ENCODE results near the gene CCDC6.
"Not testable (repeated sequence)": the region's sequence is repeated elsewhere in the genome, so short reads cannot be mapped to it uniquely, and the experiment has no call there.

Gene CCDC6

GRCh38 chr10:59880971-59881510 is 25.3 kb downstream of the CCDC6 start:
- no peak for DNase-seq (ENCODE audit: low read depth, low spot score)

DNA sequence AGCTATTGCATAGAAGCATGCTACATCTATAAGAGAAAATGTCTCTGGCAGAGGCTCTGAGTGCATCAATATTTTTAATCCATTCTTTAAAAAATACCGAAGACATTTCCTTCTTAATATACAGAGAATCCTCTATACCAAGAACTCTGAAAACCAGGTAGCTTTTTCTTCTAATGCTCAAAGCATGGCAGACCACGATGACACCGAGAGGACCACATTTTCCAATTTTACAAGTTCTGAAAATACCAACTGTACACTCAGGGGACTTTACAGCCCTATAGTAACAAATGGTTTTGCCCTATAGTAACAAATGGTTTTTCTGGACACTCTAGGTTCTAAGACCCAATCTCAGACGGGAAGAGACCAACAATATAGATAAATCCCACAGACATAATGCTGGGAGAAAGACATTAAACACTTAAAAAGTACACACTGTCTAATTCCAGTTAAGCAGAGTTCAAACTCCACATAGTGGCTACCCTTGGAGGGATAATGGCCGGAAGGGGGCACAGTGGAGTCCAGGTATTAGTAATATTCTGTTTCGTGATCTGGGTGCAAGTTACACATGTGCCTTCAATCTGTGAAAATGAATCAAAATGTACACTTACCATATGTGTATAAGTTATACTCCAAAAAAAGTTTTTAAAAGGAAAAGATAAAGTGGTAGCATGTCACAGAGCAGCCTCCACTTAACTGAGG is 26.2 kb downstream of the CCDC6 start:
- DNase-seq (ENCODE audit: low read depth, low spot score), result no peak

GRCh38 chr10:59879363-59879913 is 26.9 kb downstream of the CCDC6 start:
- DNase-seq (ENCODE audit: low read depth, low spot score), result no peak

DNA sequence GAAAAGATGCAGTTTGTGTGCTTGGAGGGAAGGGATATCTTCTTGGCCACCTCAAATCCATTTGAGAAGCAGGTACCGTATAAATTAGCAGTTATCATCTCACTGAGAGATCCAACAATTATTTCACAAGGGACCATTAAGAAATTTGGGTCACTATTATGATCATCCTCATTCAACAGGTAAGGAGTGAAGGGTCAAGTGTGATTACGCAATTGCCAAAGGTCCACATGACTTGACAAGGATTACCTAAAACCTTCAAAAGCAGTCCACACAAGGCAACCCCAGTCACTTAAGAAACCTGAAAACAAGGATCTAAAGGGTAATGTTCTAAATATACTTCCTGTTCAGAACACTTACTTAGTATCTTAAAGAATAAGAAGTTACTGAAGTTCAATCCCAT is 27.4 kb downstream of the CCDC6 start:
- no peak for DNase-seq (ENCODE audit: low read depth, low spot score)

DNA sequence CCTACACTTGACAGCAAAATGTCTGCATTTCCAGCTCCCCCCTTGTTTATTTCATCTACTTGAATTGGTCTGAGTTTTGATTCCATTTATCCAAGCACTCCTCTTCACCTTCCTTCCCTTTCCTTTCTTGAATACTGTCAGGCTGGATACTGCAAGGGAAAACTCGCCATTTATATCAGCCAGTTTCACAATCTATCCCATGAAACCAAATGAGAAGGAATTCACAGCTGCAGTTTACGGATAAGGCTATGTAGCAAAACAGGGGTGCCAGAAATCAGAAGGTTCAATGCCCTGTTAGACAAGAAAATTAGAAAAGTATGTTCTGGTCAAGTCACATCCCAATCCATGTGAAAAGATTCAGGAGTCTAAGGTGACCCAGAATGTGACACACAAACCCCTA is 28.1 kb downstream of the CCDC6 start:
- DNase-seq (ENCODE audit: low read depth, low spot score), result no peak

DNA sequence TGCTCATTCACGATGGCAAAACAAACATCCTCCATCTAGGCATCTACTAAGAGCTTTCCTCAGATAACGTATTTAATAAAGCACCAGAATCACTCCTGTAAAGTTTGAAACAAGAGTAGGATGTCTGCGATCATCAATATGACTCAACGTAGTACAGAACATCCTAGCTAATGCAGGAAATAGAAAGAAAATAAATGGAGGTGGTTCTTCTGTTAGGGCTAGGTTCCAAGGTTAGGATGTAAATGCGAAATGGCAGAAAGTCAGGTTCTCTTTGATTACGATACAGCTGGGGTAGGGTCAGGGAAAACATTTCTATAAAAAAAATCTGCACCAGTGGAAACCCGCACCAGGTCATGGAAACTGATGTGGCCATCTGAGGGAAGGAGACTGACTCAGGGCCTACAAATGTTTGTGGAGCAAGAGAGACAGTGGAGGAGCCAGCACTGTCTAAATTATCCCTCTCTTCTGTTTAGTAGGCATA is 29.1 kb downstream of the CCDC6 start:
- peak; percentile 42 for DNase-seq (ENCODE audit: low read depth, low spot score)

GRCh38 chr10:59876695-59877094 is 29.7 kb downstream of the CCDC6 start:
- no peak for DNase-seq (ENCODE audit: low read depth, low spot score)

GRCh38 chr10:59876208-59876607 is 30.1 kb downstream of the CCDC6 start:
- DNase-seq (ENCODE audit: low read depth, low spot score), result not testable (repeated sequence)

- no peak for DNase-seq (ENCODE audit: low read depth, low spot score)
Measured at GRCh38 chr10:59873896-59874295, 32.5 kb downstream of the CCDC6 start.

GRCh38 chr10:59872892-59873463 is 33.4 kb downstream of the CCDC6 start:
- DNase-seq (ENCODE audit: low read depth, low spot score), result peak; percentile 88

DNA sequence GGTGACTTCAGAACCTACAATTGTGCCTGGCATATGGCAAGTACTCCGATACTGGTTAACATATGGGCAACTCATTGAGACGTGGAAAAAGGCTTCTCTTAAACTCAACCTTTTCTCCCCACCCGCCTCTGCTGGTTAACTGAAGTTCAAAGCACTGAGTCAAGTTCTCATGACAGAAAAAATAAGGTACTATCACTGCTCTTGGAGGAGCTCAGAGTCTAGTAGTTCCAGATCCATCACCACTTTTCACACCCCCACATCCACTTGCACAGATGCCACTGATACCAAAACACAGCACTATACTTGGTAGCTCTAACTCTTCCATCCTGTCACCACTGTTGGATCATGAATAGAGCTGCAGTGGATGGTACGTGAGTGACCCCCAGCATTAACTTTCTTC is 36.2 kb downstream of the CCDC6 start:
- DNase-seq (ENCODE audit: low read depth, low spot score), result no peak

DNA sequence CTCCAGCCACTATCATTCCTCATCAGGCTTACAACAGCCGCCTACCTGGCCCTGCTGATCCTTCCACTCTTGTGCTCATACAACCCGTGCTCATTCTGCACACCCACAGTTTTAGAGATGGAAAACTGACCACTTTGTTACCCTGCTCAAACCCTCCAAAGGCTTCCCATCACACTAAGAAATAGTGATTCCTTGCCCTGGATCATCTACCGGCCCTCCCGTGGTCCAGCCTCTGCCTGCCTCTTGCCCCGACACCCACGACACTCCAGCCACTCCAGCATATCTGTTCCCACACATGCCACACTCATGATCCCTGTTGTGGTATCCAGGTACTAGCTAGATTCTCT is 36.8 kb downstream of the CCDC6 start:
- no peak for DNase-seq (ENCODE audit: low read depth, low spot score)

DNA sequence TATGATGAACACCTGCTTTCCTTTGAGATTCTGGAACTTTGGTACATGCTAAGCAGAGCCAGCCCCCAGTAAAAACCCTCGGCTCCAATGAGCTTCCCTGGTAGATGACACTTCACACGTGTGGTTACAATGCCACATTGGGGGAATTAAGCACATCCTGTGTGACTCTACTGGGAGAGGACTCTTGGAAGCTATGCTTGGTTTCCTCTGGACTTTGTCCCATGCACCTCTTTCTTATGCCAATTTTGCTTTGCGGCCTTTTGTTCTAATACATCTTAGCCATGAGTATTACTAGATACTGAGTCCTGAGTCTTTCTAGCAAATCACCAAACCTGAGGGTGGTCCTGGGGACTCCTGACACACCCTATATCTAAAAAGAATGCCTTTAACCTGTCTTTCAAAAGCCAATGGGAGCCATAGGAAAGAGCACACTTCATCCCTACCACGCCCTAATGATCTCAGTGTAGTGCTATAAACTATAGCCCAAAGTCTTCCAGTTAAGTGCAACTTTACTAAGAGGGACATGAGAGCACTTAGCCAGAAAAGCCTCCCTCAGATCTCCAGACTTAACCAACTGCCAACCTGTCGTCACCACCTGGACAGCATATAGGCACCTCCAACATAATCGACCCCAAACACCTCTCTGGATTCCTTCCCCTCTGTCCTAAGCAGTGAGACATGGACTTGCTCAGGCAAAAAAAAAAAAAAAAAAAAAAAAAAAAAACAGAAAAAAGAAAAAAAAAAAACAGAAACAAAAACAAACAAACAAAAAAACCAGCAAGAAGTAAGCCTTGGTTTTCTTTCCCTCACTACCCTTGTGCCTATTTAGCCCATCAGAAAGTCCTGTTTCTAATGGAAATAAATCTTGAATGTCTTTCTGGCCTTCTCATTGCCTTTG is 37.4 kb downstream of the CCDC6 start:
- DNase-seq (ENCODE audit: low read depth, low spot score), result no peak

GRCh38 chr10:59867590-59867989 is 38.8 kb downstream of the CCDC6 start:
- no peak for DNase-seq (ENCODE audit: low read depth, low spot score)

DNA sequence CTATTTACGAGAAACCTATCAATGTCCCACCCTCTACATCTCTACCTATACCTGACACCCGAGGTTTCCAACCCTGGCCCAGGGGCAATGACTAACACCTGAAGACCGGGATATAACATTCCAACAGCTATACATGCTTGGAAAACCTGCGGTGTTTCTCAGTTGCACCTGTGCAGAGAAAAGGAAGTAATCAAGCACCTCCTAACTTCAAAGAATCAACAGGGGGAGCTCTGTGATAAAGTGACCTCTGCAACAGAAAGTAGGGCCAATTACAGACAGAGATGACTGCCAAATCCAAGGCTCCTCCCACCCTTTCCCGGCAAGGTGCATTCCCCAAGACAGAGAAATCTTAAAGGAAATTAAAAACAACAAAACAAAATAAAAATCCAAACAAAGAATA is 41.3 kb downstream of the CCDC6 start:
- peak; percentile 43 for DNase-seq (ENCODE audit: low read depth, low spot score)

DNA sequence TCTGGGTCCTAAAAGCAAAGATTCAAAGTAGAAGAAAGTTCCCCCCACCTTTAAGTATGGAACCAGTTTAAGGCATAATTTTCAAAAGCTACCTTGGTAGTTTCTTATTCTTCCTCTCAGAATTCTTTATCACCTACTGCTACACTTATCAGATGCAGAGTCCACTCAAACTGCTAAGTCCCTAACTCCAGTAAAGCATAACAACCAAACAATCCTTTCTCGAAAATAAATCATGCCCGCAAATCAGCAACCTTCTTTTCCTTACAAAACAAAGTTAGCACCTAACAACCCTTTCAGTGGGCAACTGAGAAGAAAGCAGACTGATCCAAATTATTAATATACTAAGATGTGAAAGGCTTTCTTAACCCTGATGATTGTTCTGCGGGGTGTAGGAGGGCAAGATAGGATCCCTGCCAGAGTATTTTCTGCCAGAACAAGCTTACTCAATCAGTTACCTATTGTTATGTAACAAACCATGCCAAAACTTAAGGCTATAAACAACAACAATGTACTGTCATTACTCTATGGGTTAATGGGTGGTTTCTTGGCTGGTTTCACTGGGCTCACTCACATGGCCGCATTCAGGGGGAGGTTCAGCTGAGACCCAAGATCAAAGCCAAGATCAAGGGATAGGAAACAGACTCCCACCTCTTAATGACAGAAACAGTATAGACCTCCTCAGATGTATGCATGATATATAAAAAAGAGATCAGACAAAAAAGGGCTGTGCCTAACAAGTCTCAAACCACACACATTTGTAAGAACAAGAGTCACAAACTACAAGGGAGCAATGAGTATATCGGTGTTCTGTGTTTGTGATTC is 42.0 kb downstream of the CCDC6 start:
- no peak for DNase-seq (ENCODE audit: low read depth, low spot score)

DNA sequence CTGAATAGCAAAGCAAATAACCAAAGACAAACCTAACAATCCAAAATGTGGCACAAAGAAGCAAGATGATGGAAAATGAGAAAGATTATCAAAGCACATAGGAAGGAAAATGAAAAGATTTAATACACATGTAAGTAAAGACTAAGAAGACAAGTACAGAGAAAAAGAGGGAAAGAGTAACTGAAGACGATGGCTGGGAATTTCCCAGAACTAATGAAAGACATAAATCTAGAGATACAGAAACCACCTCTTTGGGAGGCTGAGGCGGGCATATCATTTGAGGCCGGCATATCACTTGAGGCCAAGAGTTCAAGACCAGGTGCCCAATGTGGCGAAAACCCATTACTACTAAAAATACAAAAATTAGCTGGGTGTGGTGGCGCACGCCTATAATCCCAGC is 46.8 kb downstream of the CCDC6 start:
- no peak for DNase-seq (ENCODE audit: low read depth, low spot score)

- DNase-seq (ENCODE audit: low read depth, low spot score), result no peak
Measured at GRCh38 chr10:59857921-59858320, 48.4 kb downstream of the CCDC6 start.

DNA sequence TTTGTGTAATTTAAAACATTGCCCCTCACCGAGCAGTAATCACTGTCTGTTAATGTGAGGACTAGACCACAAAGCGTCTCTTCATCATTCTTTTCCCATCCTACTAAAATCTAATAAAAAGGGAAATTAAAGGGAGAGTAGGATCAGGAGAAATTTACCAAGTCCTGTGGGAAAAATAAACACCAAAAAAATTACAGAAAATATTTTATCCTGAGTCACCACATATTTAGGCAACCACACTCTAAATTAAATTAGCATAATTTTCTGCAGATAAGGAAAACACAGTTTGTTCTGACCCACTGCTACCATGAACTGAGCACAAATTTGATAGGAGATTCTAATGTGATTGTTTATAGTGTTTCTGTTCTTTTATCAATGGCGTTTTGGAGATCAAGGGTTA is 49.3 kb downstream of the CCDC6 start:
- DNase-seq (ENCODE audit: low read depth, low spot score), result peak; percentile 26

- DNase-seq (ENCODE audit: low read depth, low spot score), result no peak
Measured at GRCh38 chr10:59856104-59856503, 50.3 kb downstream of the CCDC6 start.

DNA sequence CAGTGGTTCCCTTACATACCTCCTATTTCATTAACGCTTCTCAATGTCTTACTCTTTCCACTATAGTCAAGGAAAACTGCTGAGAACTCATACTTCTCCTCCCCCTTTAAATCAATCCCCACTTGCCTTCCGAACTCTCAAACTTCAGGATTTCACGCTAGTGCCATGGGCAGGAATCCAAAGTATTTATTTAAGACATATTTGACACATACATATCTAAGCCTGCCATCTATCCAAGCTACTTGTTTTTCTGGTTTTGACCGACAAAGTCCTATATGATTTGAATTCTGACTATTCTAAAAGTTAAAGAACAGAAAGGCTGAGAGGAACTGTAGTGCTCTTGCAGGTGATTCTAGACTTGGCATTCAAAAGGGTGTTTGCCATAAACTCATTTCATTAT is 51.8 kb downstream of the CCDC6 start:
- no peak for DNase-seq (ENCODE audit: low read depth, low spot score)
